ACHN (cell line): ENCODE data around the gene IQCH.
A peak's percentile ranks its signal among the peaks of the same experiment; 100 is the strongest.

Experiments used
- DNase-seq: peaks from one replicate; pipeline ENCODE4 v3.0.0-alpha.2; 2015
- in situ Hi-C: cut with HindIII; loops from 2 replicates; pipeline ENCODE4 v1.10.0; 2017; ENCODE audit warnings: low sequenced_read_pairs, low pct_ligation_motif_present, low pct_unique_long_range_greater_than_20kb

Gene IQCH

DNA sequence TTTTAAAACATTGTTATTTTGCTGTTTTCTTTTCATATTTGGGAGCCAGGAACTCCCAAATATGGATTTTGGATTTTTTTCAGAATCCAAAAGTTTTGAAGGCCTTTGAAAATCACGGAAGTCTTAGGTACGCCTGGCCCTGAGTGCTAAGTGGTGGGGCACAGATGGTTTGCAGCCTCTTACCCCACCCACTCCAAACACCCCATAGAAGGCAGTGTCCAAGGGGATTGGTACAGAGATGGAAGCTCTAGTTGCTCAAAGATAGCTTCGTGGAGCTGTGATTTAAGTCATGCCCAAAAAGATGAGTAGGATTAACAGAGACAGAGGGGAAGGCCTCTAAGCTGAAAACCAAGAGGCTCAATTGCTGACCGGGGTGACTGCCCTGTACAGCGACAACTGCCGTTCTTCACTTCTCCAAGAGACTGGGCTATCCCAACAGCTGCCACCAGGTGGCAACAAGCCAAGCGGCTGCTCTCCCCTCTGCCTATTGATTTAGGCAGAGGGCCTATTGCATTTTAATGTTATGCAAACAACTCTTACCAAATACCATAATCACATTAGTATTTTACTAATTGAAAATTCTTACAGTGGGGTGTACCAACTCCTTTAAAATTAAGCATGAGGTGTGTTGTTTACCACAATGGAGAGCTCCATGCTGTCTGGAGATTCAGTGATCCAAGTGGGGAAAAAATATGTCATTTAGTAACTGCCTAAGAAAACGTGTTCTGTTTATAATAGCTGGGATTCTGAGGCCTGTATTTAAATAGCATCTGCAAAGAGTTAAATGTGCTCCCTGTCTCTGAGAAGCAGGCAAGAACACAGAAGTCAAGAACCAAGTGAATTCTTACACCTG, 202.3 kb downstream of the IQCH start:
- DNase-seq = peak; percentile 64
- in situ Hi-C loops = no loop called here

DNA sequence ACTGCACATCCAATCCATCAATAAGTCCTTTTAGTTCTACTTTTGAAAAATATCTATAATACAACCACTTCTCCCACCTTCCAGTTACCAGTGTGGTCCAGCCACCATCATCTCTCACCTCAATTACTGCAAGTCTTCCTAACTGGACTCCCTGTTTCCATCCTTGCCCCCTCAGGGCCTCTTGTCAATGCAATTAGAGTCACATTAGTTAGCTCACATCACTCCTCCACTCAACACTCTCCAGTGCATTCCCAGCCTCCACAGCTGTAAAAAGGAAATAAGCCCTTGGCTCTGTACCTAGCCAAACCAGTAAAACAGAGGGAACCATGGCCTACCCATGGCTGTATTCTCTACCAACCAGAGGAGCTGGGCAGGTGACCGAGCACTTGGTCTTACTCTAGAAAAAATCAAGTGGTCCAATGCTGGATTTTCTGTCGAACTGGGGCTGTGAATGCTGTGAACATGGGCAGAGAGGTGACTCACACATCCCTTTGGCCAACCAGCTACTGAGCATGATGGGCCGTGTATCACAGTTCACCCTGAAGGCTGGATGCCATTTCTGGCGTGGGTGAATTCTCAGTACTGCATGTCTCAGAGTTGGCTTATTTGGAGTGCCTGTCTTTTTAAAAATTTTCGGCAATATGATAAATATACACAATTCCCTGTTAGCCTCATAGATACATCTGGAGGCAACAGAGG, 203.9 kb downstream of the IQCH start:
- DNase-seq = no peak
- in situ Hi-C loops = no loop called here

DNA sequence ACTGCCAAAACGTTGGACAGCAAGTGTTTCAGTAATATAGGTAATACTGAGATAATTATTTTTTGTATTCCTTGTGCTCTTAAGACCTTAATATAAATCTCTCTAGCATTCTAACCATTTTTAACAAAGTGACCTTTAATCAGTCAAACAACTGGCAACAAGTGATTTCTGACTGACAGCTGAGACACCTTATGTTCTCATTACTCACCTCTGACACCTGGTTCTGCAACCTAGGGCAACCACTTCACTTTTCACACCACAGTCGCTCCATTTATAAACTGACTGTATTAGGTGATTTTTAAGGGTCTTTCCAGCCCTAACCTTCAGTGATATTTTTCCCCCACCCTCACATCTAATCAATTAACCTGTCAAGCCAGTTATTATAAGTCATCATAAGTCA, 205.9 kb downstream of the IQCH start:
- DNase-seq = no peak
- in situ Hi-C loops = no loop called here

DNA sequence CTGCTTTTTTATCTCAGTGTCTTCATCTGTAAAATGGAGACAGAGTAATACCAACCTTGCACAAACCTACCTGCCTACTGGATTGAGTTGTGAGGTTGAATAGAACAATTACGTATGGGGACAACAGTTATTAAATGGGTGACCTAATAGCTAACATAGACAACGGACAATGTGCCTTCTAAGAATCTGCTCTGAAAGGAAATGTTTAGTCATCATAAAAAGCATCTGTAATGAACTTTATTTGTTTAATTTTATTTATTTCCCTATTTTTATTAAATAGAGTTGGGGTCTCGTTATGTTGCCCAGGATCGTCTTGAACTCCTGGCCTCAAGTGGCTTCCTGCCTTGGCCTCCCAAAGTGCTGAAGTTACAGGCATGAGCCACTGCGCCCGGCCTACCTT, 207.1 kb downstream of the IQCH start:
- no peak for DNase-seq
- in situ Hi-C loops = no loop called here

DNA sequence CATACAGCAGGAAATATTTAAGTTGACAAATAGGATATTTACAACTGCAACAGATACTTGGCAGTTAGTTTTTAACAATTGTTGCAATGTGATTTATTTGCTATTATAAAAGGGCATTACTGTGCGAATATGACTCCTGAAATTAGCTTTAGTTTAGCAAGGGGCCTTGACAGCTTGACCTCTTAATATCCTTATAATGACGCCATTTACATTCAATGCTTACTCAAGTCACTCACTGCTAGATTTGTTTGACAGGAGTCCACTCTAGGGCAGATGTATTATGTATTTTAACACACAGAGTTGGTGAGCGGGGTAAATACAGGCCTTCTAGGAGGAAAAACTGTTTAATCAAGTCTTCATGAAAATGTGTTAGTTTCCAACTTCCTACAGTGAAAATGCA, 208.3 kb downstream of the IQCH start:
- in situ Hi-C loops = no loop called here
- DNase-seq = no peak

DNA sequence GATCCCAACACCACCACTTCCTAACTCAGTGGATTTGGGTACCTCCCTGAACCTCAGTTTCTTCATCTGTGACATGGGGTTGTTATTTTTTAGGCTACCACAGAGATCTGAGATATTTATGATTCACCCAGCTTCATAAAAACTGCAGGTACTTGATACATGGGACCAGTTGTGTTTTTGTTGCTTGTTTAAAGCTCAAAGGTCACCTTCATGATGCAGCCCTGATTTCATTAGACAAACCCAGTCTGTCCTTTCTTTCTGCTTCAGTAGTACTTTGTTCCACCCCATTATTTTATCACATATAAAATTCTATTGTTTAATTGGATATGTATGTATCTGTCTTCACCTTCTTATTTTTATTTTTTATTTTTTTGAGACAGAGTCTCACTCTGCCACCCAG, 208.9 kb downstream of the IQCH start:
- in situ Hi-C loops = no loop called here
- DNase-seq = no peak

DNA sequence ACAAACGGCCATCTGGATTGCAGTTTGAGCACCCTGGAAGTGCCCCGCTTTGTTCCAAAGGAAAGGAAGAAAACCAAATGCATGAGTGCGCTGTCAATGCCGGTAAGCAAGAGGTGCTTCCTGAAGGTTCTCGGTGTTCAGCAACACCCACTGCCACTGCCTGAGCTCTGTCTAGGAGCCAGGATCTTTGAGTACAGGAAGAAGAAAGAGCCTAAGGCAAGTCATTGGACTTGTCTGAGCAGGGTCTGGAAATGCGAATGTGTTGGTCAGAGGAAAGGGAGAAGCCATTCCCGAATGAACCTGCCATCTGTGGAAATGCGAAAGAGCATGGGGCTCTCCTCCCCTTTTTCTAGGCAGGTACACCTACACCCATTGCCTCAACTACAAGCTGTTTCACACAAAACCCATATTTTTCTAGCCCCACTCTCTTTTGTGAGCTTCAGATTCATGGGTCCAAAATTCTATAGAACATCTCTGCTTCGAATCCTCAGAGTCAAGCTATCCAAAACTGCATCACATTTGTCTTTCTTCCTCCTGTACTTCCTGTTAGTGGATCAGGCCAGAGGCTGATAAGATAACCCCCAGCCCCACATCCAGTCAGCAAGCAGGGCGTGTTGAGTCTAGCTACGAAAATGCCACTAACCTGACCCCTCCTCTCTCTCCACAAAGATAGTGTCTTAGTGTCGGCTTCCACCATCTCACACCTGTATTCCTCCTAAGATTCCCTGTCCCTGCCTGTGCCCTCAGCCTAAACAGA, 210.8 kb downstream of the IQCH start:
- in situ Hi-C loops = no loop called here
- no peak for DNase-seq

DNA sequence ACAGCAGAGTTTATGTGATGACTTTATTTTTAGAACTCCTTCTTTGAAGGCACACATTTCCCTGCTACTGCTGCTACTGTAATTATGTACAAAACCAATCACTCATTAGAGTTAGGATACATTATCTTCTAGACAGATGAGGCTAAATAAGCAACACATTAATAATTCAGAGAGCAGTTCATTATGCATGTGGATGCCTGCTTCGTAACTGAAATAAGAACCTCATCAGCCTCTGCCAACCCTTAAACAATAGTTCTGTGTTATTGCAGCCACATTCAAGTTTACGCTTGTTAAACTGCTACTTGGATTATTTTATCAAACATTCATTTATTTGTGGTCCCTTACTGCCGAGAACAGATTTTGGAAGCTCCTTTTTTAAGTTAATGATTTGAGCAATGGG, 213.8 kb downstream of the IQCH start:
- in situ Hi-C loops = no loop called here
- no peak for DNase-seq

DNA sequence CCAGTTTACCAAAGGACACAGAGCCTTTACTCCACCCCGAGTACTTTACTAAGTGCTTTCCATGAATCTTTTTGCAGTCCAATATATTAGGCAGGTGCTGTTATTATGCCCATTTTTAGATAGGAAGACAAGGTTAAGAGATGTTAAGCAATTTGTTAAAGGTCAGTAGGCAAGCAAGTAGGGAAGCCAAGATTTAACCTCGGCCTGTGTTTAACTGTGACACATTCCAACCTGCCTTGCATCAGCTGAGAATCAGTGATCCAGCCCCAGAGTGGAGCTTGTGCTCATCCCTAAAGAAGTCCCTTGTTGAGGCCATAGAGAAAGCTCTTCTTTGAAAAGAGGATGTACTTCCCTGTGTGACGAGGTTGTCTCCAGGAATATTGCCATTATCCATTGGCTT, 215.1 kb downstream of the IQCH start:
- in situ Hi-C loops = no loop called here

DNA sequence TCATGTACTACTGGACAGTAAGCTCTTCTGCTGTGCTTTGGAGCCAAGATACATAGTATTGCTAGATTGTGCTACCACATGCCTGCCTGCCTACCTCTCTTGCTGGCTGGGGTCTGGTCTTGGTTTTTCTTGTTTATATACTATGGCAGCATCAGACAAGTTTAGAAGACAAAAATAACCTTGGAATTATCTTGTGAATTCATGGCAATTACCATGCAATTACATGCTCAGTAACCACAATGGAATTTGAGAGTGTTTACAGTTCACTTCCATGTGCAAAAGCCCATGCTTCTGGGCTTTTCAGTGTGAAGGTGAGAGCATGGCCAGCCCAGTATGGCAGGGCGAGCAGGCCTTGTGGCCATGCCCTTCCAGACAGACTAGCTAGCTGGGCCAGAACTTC, 218.4 kb downstream of the IQCH start:
- in situ Hi-C loops = no loop called here
- DNase-seq = no peak

More for the DNA sequence above, 215.1 kb downstream of the IQCH start:
- no peak for DNase-seq

DNA sequence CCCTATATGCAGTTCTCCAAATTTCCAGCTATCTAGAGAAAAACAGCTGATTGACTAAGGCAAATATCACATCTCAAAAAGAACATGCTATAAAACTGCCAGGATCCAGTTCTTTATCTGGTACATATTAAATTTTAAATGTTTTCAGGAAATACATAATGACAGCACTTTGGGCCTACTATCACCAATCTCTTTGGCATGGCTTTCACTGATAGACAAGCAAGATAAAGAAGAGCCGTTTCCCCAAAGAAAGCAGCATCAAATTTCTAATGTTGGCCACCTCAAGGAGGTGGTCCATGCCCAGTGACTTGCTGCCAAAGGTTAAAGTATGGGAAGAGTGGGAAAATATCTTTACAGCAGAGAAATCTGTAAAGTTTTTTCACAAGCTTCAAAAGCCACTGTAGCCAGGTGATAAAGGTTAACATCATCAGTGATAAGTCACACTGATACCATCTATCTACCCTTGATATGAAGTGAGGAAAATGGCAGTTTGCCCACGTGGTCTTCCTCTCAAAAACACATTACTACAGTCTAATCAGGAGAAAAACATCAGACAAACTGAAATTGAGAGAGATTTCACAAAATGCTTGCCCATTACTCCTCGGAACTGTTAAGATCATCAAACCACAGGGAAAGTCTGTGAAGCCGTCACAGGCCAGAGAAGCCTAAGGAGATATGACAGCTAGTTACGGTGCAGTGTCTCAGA, 220.0 kb downstream of the IQCH start:
- DNase-seq = no peak
- in situ Hi-C loops = no loop called here

DNA sequence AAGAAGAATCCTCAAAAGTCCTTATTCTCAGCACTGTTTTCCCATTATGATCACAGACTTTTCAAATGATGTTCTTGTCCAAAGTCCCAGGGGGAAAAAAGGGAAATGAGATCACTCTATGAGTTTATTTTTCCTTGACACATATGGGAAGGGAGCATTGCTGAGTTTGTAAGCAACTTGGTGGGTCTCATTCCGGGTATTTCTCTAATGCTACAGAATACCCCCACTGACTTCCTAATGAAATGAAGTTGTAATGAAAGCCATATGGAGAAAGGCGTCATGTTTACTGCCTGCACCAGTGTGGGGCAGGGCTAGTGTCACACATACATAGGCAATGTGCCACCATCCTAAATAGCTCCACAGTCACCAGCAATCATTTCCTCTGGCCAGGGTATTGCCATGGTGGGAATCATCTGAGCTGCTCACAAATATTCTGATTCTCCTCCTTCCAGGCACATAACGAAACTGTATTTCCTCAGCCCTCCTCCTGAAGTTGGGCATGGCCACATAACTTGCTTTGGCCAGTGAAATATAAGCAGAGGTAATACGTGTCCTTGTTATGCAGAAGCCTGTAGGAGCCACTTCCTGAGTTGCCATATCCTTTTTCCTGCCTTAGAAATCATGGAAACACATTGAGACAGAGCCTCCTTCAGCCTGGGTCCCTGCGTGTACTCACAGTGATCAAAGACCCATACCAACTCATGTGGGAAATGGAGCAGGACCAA, 225.4 kb downstream of the IQCH start:
- no peak for DNase-seq
- in situ Hi-C loops = no loop called here

DNA sequence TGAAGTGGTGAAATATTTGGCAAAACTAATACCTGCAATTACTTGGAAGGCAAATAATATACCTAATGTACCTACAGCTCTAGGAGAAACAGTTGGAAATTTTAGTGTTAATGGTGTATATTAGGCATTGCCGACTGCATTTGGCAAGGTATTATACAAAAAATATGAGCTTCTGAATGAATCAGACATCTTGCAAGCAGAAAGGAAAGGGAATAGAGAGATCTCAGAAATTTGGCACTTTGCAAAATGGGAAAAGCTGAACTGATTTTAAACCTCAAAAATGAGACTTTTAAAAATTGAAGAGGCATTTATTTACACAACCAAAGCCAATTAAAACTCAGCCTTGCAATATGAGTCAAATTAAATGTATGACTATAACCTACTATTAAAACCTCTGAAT, 226.2 kb downstream of the IQCH start:
- DNase-seq = no peak
- in situ Hi-C loops = no loop called here

DNA sequence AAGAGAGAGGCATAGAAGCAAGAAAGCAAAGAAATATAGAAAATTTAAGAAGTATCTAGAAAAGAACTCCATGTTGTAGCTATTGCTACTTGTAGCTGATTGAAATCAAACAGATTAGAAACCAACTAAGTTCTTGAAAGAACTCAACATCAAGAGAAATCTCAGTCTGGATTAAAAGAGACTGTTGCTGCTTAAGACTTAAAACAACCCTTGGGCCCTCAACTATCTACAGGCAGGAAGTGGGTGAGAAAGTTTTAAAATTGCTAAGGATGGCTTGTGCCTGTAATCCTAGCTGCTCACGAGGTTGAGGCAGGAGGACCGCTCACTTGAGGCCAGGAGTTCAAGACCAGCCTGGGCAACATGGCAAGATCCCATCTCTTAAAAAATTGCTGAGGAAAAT, 227.1 kb downstream of the IQCH start:
- in situ Hi-C loops = no loop called here
- DNase-seq = no peak

DNA sequence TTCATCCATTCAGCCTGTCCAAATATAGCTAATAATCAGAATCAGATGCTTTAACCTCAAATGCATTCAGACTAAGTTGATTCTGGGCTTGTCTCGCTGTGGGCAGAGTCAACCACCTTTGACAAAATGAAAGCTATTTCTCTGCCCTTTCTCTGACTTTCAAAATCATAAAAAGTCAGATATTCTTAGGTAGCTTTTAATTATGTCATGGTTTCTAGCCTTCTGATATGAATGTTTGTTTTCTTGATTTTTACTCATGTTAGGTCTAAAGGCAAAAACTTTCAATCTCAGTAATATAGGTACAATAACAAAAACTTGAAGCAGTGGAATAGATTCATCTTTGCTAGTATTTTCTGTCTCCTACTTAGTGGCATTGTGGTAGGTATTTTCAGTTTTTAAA, 241.0 kb downstream of the IQCH start:
- no peak for DNase-seq
- in situ Hi-C loops = no loop called here

DNA sequence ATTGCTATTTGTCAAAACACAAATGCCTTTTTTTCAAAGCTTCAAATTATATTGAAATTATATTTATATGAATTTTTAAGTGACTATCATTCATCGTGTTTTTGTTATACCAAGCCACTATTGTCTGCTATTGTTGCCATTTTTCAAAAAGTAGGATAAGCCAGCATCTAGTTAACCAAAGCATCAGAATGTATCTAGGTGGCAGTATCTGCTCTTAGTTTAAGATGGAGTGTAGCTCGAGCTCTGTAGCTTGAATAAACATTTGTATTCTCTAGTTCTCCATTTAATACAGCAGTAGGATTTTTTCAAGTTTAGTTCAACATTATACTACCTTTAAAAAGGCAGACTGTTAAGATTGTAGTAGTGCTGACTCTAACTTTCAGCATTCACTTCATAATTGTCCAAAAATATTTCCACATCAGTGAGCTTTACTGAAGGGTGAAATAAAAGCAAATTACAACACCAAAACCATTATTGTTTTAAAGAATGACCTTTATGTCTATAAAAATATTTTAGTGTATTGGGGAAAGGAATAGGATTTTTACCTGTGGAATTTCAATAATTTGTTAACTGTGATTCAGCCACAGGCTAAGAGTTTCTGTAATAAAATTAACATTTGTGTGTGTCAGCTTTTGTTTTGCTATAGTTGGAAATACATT, 246.7 kb downstream of the IQCH start:
- in situ Hi-C loops = no loop called here
- peak; percentile 46 for DNase-seq

DNA sequence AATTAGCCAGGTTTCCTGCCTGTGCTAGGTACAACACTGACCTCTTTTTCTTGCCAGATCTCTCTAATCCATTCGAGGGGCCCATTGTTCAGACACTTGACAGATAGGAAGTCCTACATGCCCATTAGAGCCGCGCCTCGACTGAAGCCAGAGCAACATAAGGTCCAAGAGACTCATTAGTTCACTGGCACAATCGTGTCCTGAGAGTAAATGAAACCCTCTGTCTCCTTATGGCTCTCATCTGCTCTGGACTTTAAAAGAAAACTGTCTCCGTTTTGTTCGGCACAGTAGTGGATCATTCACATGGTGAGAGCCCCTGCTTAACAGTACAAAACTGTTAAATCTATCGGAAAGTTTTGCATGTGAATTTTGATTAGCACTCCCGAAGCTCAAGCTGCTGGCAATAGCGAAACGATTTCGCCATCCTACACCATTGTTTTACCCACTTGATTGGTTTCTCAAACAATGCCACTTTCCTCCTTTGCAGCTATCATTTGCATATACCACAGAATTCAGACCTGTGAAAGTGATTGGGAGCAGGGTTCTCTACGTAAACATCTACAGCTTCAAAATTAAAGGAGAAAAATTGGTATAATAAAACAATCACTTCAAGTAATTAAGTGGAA, 247.4 kb downstream of the IQCH start:
- DNase-seq = no peak
- in situ Hi-C loops = no loop called here
